H1 (cell line): ENCODE measurements around the gene UBQLN1. TPM values are rescaled to one million over a fixed set of nuclear protein-coding genes. Genes with fewer than 3 reads are reported as not detected.

Experiments used
- ATF3 ChIP-seq: IDR thresholded peaks from 2 replicates; pipeline ENCODE4 v1.6.1; 2011; ENCODE audit warnings: low read depth, mild to moderate bottlenecking, low read length; ENCODE audit not compliant: insufficient read depth
- CHD7 ChIP-seq: fragments of 300-600 bp; sonication (generic); IDR thresholded peaks from 2 replicates; pipeline ENCODE4 v1.7.1; 2012; ENCODE audit warnings: low read length, moderate library complexity, mild to moderate bottlenecking, inconsistent platforms; ENCODE audit not compliant: insufficient replicate concordance
- polyA plus RNA-seq, 7 experiments: library from polyadenylated mRNA; depleted of rRNA in 3 of 7; stranded (reverse) in 5 of 7; unstranded in 2 of 7; fragments of >200 nt in 5 of 7; fragments of 200-250 nt in 2 of 7; gene quantifications; 1 replicate in 5 of 7; 2 replicates in 1 of 7; 4 replicates in 1 of 7; pipeline versions ENCODE4 v1.2.1 to v1.2.3, GENCODE V29; 2011 to 2013; ENCODE audit warnings: missing spikeins in 2 of 7, mixed read lengths in 2 of 7
- total RNA-seq: library from RNA; stranded (reverse); fragmentation: NEBNext Ultra II Directional; extraction: Animal tissue kit (Norgen Biotek cat#: 25700); gene quantifications from 2 replicates; pipeline ENCODE4 v1.2.1, GENCODE V29; 2021

Gene UBQLN1
- total and polyA plus RNA-seq, 2 of the 8 experiments (the other 6 are each of a cell fraction or from before 2014, with no cell fraction given): 62.4 to 105 TPM

GRCh38 chr9:83633676-83634075 lies 74.1 kb downstream of the UBQLN1 start (continued):
- TF ChIP-seq CHD7 (no peak), ATF3 (no peak)
